ENCODE data around the gene RIT2. TPM values are rescaled to one million over a fixed set of nuclear protein-coding genes. Genes with fewer than 3 reads are reported as not detected.

The RIT2 gene
- total RNA-seq, 4 donors from 2014 or later = not detected

GRCh38 chr18:42824178-42824577, 291.3 kb downstream of the RIT2 start:
- Histone ChIP-seq H3K4me1 (no peaks in the 10 kb centered on the region), H3K27me3 (no peaks in the 10 kb centered on the region), H3K27ac (no peak overlapping the region), H3K4me3 (no peak overlapping the region), H3K9me3 (no peaks in the 10 kb centered on the region), H3K36me3 (no peaks in the 10 kb centered on the region)
- no peak for ATAC-seq
- TF ChIP-seq POLR2A (IDR thresholded peaks at IDR 0.05) (no peak), EP300 (IDR thresholded peaks at IDR 0.05) (no peak)
- TF ChIP-seq, protein P1, sequence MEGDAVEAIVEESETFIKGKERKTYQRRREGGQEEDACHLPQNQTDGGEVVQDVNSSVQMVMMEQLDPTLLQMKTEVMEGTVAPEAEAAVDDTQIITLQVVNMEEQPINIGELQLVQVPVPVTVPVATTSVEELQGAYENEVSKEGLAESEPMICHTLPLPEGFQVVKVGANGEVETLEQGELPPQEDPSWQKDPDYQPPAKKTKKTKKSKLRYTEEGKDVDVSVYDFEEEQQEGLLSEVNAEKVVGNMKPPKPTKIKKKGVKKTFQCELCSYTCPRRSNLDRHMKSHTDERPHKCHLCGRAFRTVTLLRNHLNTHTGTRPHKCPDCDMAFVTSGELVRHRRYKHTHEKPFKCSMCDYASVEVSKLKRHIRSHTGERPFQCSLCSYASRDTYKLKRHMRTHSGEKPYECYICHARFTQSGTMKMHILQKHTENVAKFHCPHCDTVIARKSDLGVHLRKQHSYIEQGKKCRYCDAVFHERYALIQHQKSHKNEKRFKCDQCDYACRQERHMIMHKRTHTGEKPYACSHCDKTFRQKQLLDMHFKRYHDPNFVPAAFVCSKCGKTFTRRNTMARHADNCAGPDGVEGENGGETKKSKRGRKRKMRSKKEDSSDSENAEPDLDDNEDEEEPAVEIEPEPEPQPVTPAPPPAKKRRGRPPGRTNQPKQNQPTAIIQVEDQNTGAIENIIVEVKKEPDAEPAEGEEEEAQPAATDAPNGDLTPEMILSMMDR (IDR thresholded peaks at IDR 0.05) = no peak

DNA sequence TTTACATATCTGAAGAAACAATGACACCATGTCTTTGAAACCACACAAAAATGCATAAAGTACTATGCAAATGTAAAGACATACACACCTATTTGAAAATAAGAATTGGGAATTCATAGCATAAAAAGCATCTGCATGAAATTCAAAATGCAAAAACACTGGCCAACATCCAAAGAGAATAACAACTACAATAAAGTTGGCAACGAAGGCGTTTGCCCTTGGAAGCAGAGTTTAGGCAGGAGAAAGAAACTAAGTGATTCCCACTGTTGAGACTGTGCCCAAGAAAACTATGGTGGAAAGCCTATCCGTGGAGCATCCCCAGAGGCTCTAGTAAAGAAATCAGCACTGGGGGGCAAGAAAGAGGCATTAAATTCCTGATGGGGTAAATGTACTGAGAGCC, 292.8 kb downstream of the RIT2 start:
- WGBS, 2 donors (ENCODE audit: low coverage in 1 of 2) = 56 to 90% methylated on average over 3 of the region's 3 CpGs
- no peak overlapping the region for H3K4me3 ChIP-seq
- no peak for ATAC-seq
- no peaks in the 10 kb centered on the region for H3K27me3 ChIP-seq
- H3K36me3 ChIP-seq = no peaks in the 10 kb centered on the region
- no peaks in the 10 kb centered on the region for H3K9me3 ChIP-seq
- no peak overlapping the region for H3K27ac ChIP-seq
- no peaks in the 10 kb centered on the region for H3K4me1 ChIP-seq
- TF ChIP-seq, protein P1 (IDR thresholded peaks at IDR 0.05) = no peak
- TF ChIP-seq POLR2A (IDR thresholded peaks at IDR 0.05) (no peak), POLR2AphosphoS5 (IDR thresholded peaks at IDR 0.05) (no peak), EP300 (IDR thresholded peaks at IDR 0.05) (no peak)

DNA sequence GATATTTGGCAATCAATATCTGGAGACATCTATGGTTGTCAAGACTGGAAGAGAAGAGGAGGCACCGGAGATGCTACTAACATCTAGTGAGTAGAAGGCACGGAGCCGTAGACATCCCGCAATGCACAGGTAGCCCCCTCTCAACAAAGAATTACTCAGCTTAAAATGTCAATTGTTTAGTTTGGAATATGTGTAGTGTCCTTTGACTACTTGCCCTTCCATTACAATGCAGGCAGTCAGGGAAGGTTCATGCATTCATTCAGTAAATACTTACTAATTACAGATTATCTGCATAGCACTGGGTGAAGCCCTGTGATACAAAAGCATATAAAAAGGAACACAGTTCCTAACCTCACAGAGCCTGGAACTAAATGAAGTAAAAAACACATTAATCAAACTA, 294.0 kb downstream of the RIT2 start:
- H3K4me3 ChIP-seq = no peak overlapping the region
- H3K9me3 ChIP-seq = no peaks in the 10 kb centered on the region
- ATAC-seq = no peak
- no peak overlapping the region for H3K27ac ChIP-seq
- no peaks in the 10 kb centered on the region for H3K27me3 ChIP-seq
- TF ChIP-seq POLR2AphosphoS5 (IDR thresholded peaks at IDR 0.05) = no peak
- no peak for TF ChIP-seq EP300 (IDR thresholded peaks at IDR 0.05)
- TF ChIP-seq POLR2A (IDR thresholded peaks at IDR 0.05) = no peak
- TF ChIP-seq, protein P1 (IDR thresholded peaks at IDR 0.05) = no peak
- 78 to 95% methylated on average over 4 of the region's 4 CpGs for WGBS, 2 donors (ENCODE audit: low coverage in 1 of 2)
- no peaks in the 10 kb centered on the region for H3K36me3 ChIP-seq
- H3K4me1 ChIP-seq = no peaks in the 10 kb centered on the region

DNA sequence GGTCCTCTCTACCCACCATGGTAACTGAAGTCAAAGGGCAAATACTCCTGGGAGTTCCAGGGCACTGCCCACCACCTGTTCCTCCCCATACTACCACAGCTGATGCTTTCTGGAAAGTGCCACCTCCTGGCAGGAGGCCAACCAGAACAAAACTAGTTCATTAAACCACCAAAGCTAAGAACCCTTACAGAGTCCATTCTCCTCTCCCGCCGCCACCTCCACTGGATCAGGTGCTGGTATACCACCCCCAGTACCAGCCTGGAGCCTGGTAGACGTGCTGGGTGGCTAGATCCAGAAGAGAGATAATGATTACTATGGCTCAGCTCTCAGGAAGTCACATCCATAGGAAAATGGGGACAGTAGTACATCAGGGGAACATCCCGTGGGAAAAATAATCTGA, 300.9 kb downstream of the RIT2 start:
- Histone ChIP-seq H3K27ac (no peak overlapping the region), H3K36me3 (no peaks in the 10 kb centered on the region), H3K9me3 (no peaks in the 10 kb centered on the region), H3K4me1 (no peaks in the 10 kb centered on the region), H3K27me3 (no peaks in the 10 kb centered on the region), H3K4me3 (no peak overlapping the region)
- TF ChIP-seq, protein P1 (IDR thresholded peaks at IDR 0.05) = no peak
- TF ChIP-seq POLR2AphosphoS5 (IDR thresholded peaks at IDR 0.05) = no peak
- no peak for TF ChIP-seq EP300 (IDR thresholded peaks at IDR 0.05)
- TF ChIP-seq POLR2A (IDR thresholded peaks at IDR 0.05) = no peak
- no peak for ATAC-seq
- WGBS, 2 donors (ENCODE audit: low coverage in 1 of 2) = 100% methylated on average over 1 of the region's 4 CpGs

- H3K4me1 ChIP-seq = no peaks in the 10 kb centered on the region
- H3K4me3 ChIP-seq = no peak overlapping the region
- no peaks in the 10 kb centered on the region for H3K36me3 ChIP-seq
- no peak for TF ChIP-seq POLR2AphosphoS5 (IDR thresholded peaks at IDR 0.05)
- TF ChIP-seq POLR2A (IDR thresholded peaks at IDR 0.05) = no peak
- TF ChIP-seq, protein P1 (IDR thresholded peaks at IDR 0.05) = no peak
- TF ChIP-seq EP300 (IDR thresholded peaks at IDR 0.05) = no peak
- WGBS, 2 donors (ENCODE audit: low coverage in 1 of 2) = no CpG with 5 or more reads among the region's 5 CpGs
- H3K9me3 ChIP-seq = no peaks in the 10 kb centered on the region
- H3K27ac ChIP-seq = no peak overlapping the region
- H3K27me3 ChIP-seq = no peaks in the 10 kb centered on the region
- no peak for ATAC-seq
Measured at GRCh38 chr18:42814184-42814583, 301.3 kb downstream of the RIT2 start.
